Measurements from ENCODE around the gene FOXO6.

Gene FOXO6

GRCh38 chr1:41315871-41316270 is 45.4 kb upstream of the FOXO6 start:
- TF ChIP-seq CTCF (IDR thresholded peaks at IDR 0.05; ENCODE audit: control extremely low read depth, extremely low read depth, low read depth, missing control alignments), result no peak
- DNase-seq (ENCODE audit: extremely low spot score), result no peak
- ChIA-PET CTCF (interaction anchor here (1.0 to 4.4 kb wide), 4 partner anchors 33 to 118 kb away, joined by 3 to 22 read pairs (median 20); no protein-coding TSS in a partner anchor), POLR2A (no interaction called here)

GRCh38 chr1:41317361-41317760 is 43.9 kb upstream of the FOXO6 start:
- TF ChIP-seq CTCF (IDR thresholded peaks at IDR 0.05; ENCODE audit: control extremely low read depth, extremely low read depth, low read depth, missing control alignments), result no peak
- ChIA-PET POLR2A (no interaction called here), CTCF (interaction anchor here (1.0 to 6.9 kb wide), 6 partner anchors 10 to 114 kb away, joined by 3 to 31 read pairs (median 4); no protein-coding TSS in a partner anchor)
- no peak for DNase-seq (ENCODE audit: extremely low spot score)

- POLR2A ChIA-PET, result no interaction called here
- CTCF ChIA-PET, result interaction anchor here (1.0 to 6.9 kb wide), 6 partner anchors 15 to 114 kb away, joined by 4 to 31 read pairs (median 4); no protein-coding TSS in a partner anchor
- TF ChIP-seq CTCF (IDR thresholded peaks at IDR 0.05; ENCODE audit: control extremely low read depth, extremely low read depth, low read depth, missing control alignments), result no peak
- DNase-seq (ENCODE audit: extremely low spot score), result no peak
Measured at GRCh38 chr1:41318135-41318534, 43.1 kb upstream of the FOXO6 start.

GRCh38 chr1:41319106-41319755 is 42.0 kb upstream of the FOXO6 start:
- POLR2A ChIA-PET, result no interaction called here
- no peak for TF ChIP-seq CTCF (IDR thresholded peaks at IDR 0.05; ENCODE audit: control extremely low read depth, extremely low read depth, low read depth, missing control alignments)
- DNase-seq (ENCODE audit: extremely low spot score), result no peak
- CTCF ChIA-PET, result interaction anchor here (0.9 to 6.9 kb wide), 5 partner anchors 12 to 104 kb away, joined by 3 to 31 read pairs (median 3); no protein-coding TSS in a partner anchor

GRCh38 chr1:41319807-41320711 is 41.2 kb upstream of the FOXO6 start:
- TF ChIP-seq CTCF (IDR thresholded peaks at IDR 0.05; ENCODE audit: control extremely low read depth, extremely low read depth, low read depth, missing control alignments), result no peak
- POLR2A ChIA-PET, result no interaction called here
- DNase-seq (ENCODE audit: extremely low spot score), result no peak
- CTCF ChIA-PET, result interaction anchor here (0.9 to 8.5 kb wide), 8 partner anchors 13 to 371 kb away, joined by 3 to 144 read pairs (median 4); no protein-coding TSS in a partner anchor

- POLR2A ChIA-PET, result no interaction called here
- CTCF ChIA-PET, result interaction anchor here (1.1 to 8.5 kb wide), 7 partner anchors 38 to 372 kb away, joined by 3 to 144 read pairs (median 5); no protein-coding TSS in a partner anchor
Measured at GRCh38 chr1:41320895-41321676, 40.1 kb upstream of the FOXO6 start.

More at GRCh38 chr1:41320895-41321676, 40.1 kb upstream of the FOXO6 start:
- no peak for DNase-seq (ENCODE audit: extremely low spot score)
- TF ChIP-seq CTCF (IDR thresholded peaks at IDR 0.05; ENCODE audit: control extremely low read depth, extremely low read depth, low read depth, missing control alignments), result no peak
